Measurements from ENCODE around the gene TRMU.

Gene TRMU

DNA sequence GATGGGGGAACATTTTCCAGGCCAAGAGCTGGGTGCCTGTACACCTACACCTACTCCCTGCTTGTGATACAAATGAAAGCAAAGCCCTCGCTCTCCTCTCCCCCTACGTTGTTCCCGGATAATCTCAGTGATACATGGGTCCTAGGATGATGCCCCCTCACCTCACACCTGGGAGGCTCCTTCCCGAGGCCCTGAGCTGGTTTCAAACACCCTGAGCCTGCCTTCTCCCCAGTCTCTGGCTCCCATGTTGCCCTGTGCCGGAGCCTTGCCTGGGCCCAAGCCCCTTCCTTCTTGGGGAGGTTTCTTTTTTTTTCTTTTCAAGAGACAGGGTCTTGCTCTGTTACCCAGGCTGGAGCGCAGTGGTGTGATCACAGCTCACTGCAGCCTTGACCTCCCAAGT lies 23.3 kb downstream of the TRMU start:
- Histone ChIP-seq H3K36me3 (ENCODE audit: insufficient read depth, insufficient read length, low read length) (peaks cover 75% of the 10 kb centered on the region), H3K4me1 (ENCODE audit: insufficient read depth, insufficient read length) (no peaks in the 10 kb centered on the region), H3K4me3 (ENCODE audit: insufficient read length, low read depth) (no peak overlapping the region), H3K27me3 (ENCODE audit: insufficient read depth, insufficient read length) (no peaks in the 10 kb centered on the region), H3K9me3 (ENCODE audit: insufficient read depth, low read length) (no peaks in the 10 kb centered on the region), H3K9ac (ENCODE audit: insufficient read length, low read depth) (no peak overlapping the region)
- TF ChIP-seq YY1 (IDR thresholded peaks at IDR 0.05; ENCODE audit: insufficient read depth, insufficient read length) (no peak), SUZ12 (IDR thresholded peaks at IDR 0.05; ENCODE audit: extremely low read depth, insufficient read depth, insufficient read length) (no peak), ZNF274 (IDR thresholded peaks at IDR 0.05; ENCODE audit: low read depth, low read length) (no peak)
- DNase-seq (ENCODE audit: low read depth, low spot score): no peak

DNA sequence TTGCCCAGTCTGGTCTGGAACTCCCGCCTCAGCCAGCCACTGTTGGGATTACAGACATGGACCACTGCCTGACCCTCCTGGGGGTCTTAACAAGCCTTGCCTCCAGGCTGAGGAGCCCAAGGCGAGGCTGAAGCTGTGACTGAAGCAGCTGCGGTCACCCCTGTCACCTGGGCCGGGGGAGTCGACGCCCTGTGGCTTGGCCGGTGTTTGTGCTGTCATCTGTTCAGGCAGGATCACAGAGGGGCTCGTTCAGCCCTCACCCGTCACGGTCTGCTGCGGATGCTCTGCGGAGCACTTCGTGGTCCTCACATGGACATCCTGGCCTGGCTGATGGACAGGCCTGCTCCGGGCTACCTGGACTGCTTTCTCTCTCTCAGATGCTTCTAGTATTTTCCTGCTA lies 23.8 kb downstream of the TRMU start:
- no peak for DNase-seq (ENCODE audit: low read depth, low spot score)
- TF ChIP-seq SUZ12 (IDR thresholded peaks at IDR 0.05; ENCODE audit: extremely low read depth, insufficient read depth, insufficient read length) (no peak), ZNF274 (IDR thresholded peaks at IDR 0.05; ENCODE audit: low read depth, low read length) (no peak), YY1 (IDR thresholded peaks at IDR 0.05; ENCODE audit: insufficient read depth, insufficient read length) (no peak)
- Histone ChIP-seq H3K4me1 (ENCODE audit: insufficient read depth, insufficient read length) (peaks cover 2% of the 10 kb centered on the region), H3K4me3 (ENCODE audit: insufficient read length, low read depth) (no peak overlapping the region), H3K9ac (ENCODE audit: insufficient read length, low read depth) (no peak overlapping the region), H3K36me3 (ENCODE audit: insufficient read depth, insufficient read length, low read length) (peaks cover 71% of the 10 kb centered on the region), H3K9me3 (ENCODE audit: insufficient read depth, low read length) (no peaks in the 10 kb centered on the region), H3K27me3 (ENCODE audit: insufficient read depth, insufficient read length) (no peaks in the 10 kb centered on the region)

GRCh38 chr22:46360097-46360496 lies 24.6 kb downstream of the TRMU start:
- DNase-seq (ENCODE audit: low read depth, low spot score): no peak
- H3K4me3 ChIP-seq (ENCODE audit: insufficient read length, low read depth): no peak overlapping the region
- no peaks in the 10 kb centered on the region for H3K9me3 ChIP-seq (ENCODE audit: insufficient read depth, low read length)
- H3K9ac ChIP-seq (ENCODE audit: insufficient read length, low read depth): no peak overlapping the region
- H3K36me3 ChIP-seq (ENCODE audit: insufficient read depth, insufficient read length, low read length): peaks cover 67% of the 10 kb centered on the region
- no peaks in the 10 kb centered on the region for H3K27me3 ChIP-seq (ENCODE audit: insufficient read depth, insufficient read length)
- TF ChIP-seq SUZ12 (IDR thresholded peaks at IDR 0.05; ENCODE audit: extremely low read depth, insufficient read depth, insufficient read length) (no peak), YY1 (IDR thresholded peaks at IDR 0.05; ENCODE audit: insufficient read depth, insufficient read length) (no peak), ZNF274 (IDR thresholded peaks at IDR 0.05; ENCODE audit: low read depth, low read length) (no peak)
- H3K4me1 ChIP-seq (ENCODE audit: insufficient read depth, insufficient read length): peaks cover 4% of the 10 kb centered on the region

GRCh38 chr22:46360891-46361290 lies 25.4 kb downstream of the TRMU start:
- Histone ChIP-seq H3K4me3 (ENCODE audit: insufficient read length, low read depth) (no peak overlapping the region), H3K9me3 (ENCODE audit: insufficient read depth, low read length) (no peaks in the 10 kb centered on the region), H3K36me3 (ENCODE audit: insufficient read depth, insufficient read length, low read length) (peaks cover 62% of the 10 kb centered on the region), H3K9ac (ENCODE audit: insufficient read length, low read depth) (no peak overlapping the region), H3K27me3 (ENCODE audit: insufficient read depth, insufficient read length) (no peaks in the 10 kb centered on the region), H3K4me1 (ENCODE audit: insufficient read depth, insufficient read length) (peaks cover 4% of the 10 kb centered on the region)
- TF ChIP-seq SUZ12 (IDR thresholded peaks at IDR 0.05; ENCODE audit: extremely low read depth, insufficient read depth, insufficient read length) (no peak), ZNF274 (IDR thresholded peaks at IDR 0.05; ENCODE audit: low read depth, low read length) (no peak), YY1 (IDR thresholded peaks at IDR 0.05; ENCODE audit: insufficient read depth, insufficient read length) (no peak)
- no peak for DNase-seq (ENCODE audit: low read depth, low spot score)

GRCh38 chr22:46361826-46362202 lies 26.3 kb downstream of the TRMU start:
- peaks cover 56% of the 10 kb centered on the region for H3K36me3 ChIP-seq (ENCODE audit: insufficient read depth, insufficient read length, low read length)

DNA sequence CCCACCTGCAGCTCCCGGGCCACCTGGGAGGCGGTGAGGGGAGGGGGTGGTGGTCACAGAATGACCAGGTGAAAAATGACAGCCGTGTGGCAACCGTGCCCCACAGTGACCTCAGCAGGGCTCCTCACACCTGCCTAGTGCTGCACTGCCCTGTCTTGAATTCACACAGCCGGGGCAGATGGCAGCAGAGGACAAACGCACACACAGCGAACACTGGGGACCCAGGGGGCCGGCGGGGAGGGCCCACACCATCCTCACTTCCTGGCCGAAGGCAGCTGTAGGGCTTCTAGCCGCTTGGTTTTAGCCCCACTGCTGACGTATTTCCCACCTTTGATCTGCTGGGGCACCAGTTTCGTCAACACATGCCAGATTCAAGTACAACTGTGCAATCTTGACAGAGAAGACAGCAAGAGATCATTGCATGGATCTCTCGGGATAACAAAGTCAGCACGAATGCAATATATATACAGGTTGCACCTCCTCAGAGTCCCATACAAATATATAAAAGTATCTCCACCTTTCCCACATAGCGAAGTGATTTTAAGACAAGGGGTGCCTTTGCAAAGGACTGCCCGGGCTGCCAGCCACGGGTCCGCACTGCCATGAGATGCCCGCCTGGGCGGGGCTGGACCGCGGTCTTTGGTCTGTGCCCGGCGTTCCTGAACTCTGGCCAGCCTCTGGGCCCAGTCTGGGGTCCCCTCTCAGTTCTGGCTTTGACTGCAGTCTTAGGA lies 26.9 kb downstream of the TRMU start:
- DNase-seq (ENCODE audit: low read depth, low spot score): no peak
- Histone ChIP-seq H3K36me3 (ENCODE audit: insufficient read depth, insufficient read length, low read length) (peaks cover 52% of the 10 kb centered on the region), H3K4me3 (ENCODE audit: insufficient read length, low read depth) (no peak overlapping the region), H3K9ac (ENCODE audit: insufficient read length, low read depth) (no peak overlapping the region), H3K27me3 (ENCODE audit: insufficient read depth, insufficient read length) (no peaks in the 10 kb centered on the region), H3K9me3 (ENCODE audit: insufficient read depth, low read length) (no peaks in the 10 kb centered on the region), H3K4me1 (ENCODE audit: insufficient read depth, insufficient read length) (peaks cover 7% of the 10 kb centered on the region)
- TF ChIP-seq SUZ12 (IDR thresholded peaks at IDR 0.05; ENCODE audit: extremely low read depth, insufficient read depth, insufficient read length) (no peak), ZNF274 (IDR thresholded peaks at IDR 0.05; ENCODE audit: low read depth, low read length) (no peak), YY1 (IDR thresholded peaks at IDR 0.05; ENCODE audit: insufficient read depth, insufficient read length) (no peak)

More at GRCh38 chr22:46361826-46362202, 26.3 kb downstream of the TRMU start:
- Histone ChIP-seq H3K4me1 (ENCODE audit: insufficient read depth, insufficient read length) (peaks cover 4% of the 10 kb centered on the region), H3K9ac (ENCODE audit: insufficient read length, low read depth) (no peak overlapping the region), H3K4me3 (ENCODE audit: insufficient read length, low read depth) (no peak overlapping the region), H3K27me3 (ENCODE audit: insufficient read depth, insufficient read length) (no peaks in the 10 kb centered on the region), H3K9me3 (ENCODE audit: insufficient read depth, low read length) (no peaks in the 10 kb centered on the region)
- DNase-seq (ENCODE audit: low read depth, low spot score): no peak
- TF ChIP-seq ZNF274 (IDR thresholded peaks at IDR 0.05; ENCODE audit: low read depth, low read length) (no peak), SUZ12 (IDR thresholded peaks at IDR 0.05; ENCODE audit: extremely low read depth, insufficient read depth, insufficient read length) (no peak), YY1 (IDR thresholded peaks at IDR 0.05; ENCODE audit: insufficient read depth, insufficient read length) (no peak)

DNA sequence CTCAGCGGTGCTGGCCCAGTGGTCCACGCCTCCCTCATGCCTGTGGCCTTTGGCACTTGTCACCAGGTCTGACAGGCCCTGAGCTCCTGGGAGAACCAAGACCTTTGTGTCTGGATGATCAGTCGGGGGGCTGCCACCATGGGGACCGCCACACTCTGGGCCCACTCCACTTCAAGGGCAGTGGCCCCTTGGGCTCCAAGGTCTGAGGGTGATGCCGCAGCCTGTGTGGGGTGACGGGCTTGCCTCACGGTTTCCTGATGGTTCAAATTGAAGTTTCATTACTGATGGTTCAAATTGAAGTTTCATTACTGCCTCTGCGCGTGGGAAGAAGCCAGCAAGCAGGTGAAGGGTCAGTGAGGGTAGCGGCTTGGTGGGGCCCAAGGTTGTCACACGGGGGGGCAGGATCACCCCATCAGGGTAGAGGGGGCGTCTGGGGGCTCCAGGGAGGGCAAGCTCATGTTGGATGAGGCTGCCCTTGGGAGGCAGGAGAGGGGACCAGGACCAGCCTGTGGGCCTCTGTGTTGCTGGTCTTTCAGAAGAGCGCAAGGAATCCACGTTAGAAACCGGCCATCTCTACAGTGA lies 27.5 kb downstream of the TRMU start:
- peaks cover 48% of the 10 kb centered on the region for H3K36me3 ChIP-seq (ENCODE audit: insufficient read depth, insufficient read length, low read length)
- H3K4me1 ChIP-seq (ENCODE audit: insufficient read depth, insufficient read length): peaks cover 13% of the 10 kb centered on the region
- H3K9me3 ChIP-seq (ENCODE audit: insufficient read depth, low read length): no peaks in the 10 kb centered on the region
- H3K27me3 ChIP-seq (ENCODE audit: insufficient read depth, insufficient read length): no peaks in the 10 kb centered on the region
- no peak for TF ChIP-seq SUZ12 (IDR thresholded peaks at IDR 0.05; ENCODE audit: extremely low read depth, insufficient read depth, insufficient read length)
- no peak overlapping the region for H3K9ac ChIP-seq (ENCODE audit: insufficient read length, low read depth)
- no peak for DNase-seq (ENCODE audit: low read depth, low spot score)
- no peak overlapping the region for H3K4me3 ChIP-seq (ENCODE audit: insufficient read length, low read depth)
